ENCODE data around the gene EBF3.

DNA sequence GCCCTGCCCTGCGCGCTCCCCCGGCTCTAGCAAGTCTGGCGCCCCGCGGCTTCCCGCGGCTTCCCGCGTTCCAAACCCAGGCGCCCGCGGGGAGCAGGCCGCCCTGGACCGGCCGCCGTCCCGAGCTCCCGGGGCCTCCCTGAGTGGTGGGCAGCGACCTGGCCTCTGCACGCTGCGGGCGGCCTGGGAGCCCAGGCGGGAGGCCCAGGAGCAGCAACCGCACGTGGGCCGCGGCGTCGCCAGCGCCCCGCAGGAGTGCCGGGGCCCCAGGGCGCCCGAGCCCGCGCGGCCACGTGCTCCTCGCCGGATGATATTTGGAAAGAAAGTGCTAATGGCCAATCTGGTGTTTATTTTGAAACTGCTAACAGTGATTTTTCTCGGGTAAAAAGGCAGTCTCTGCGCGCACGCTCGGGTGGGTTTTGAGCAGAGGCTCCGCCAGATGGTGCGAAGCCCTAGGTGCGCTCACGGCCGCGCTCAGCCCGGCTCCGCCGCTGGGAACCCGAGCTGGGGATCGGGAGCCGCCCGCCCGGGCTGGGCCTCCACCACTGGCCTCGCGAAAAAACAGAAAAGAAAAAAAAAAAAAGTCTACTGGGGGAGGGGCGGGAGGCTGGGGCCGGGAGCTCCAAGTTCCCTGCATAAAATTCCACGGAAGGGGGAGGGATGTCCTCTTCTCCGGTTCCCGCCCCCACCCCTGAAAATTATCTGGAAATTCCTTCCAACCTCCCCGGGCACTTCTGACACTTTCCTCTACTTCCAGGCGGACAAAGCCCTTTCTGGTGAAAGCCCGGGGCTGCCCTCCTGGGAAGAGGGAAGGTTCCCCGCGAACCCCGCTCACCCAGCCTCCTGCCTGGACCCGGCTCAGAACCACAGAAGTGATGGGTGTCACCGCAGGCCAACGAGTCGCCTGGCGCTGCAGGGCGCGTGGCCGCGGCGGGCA is 4.3 kb downstream of the EBF3 start:
- no peak for TF ChIP-seq EZH2 (IDR thresholded peaks at IDR 0.05; ENCODE audit: borderline replicate concordance, low read depth, low read length, severe bottlenecking)
- TF ChIP-seq, protein P1, sequence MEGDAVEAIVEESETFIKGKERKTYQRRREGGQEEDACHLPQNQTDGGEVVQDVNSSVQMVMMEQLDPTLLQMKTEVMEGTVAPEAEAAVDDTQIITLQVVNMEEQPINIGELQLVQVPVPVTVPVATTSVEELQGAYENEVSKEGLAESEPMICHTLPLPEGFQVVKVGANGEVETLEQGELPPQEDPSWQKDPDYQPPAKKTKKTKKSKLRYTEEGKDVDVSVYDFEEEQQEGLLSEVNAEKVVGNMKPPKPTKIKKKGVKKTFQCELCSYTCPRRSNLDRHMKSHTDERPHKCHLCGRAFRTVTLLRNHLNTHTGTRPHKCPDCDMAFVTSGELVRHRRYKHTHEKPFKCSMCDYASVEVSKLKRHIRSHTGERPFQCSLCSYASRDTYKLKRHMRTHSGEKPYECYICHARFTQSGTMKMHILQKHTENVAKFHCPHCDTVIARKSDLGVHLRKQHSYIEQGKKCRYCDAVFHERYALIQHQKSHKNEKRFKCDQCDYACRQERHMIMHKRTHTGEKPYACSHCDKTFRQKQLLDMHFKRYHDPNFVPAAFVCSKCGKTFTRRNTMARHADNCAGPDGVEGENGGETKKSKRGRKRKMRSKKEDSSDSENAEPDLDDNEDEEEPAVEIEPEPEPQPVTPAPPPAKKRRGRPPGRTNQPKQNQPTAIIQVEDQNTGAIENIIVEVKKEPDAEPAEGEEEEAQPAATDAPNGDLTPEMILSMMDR (IDR thresholded peaks at IDR 0.05; ENCODE audit: borderline replicate concordance, extremely low read depth, low read length, poor library complexity, severe bottlenecking): no peak
